Activated T-cell treated with anti-CD3 and anti-CD28 coated beads, Interleukin-2, amount 50 U/mL, for 72 hours (primary cell): ENCODE measurements around the gene ONECUT3. TPM values are rescaled to one million over a fixed set of nuclear protein-coding genes. Genes with fewer than 3 reads are reported as not detected.

ENCODE experiments used
- ATAC-seq, 2 donors: fragments of 150-1000 bp; cut with Tn5 transposase; replicated peaks in 1 of 2; 2 replicates each; pipeline ENCODE4 v1.10.0; 2021; ENCODE audit warnings: moderate library complexity in 2 of 2, mild to moderate bottlenecking in 1 of 2
- DNase-seq, 2 donors: peaks; one replicate each; pipeline ENCODE4 v3.0.0; 2021 to 2022; ENCODE audit warnings: mixed read lengths in 1 of 2
- H3K27ac Mint-ChIP-seq: one replicate; pipeline ENCODE4 v1.8.0; 2022; ENCODE audit warnings: mild to moderate bottlenecking, moderate library complexity, mixed read lengths
- H3K27me3 Mint-ChIP-seq: one replicate; pipeline ENCODE4 v1.8.0; 2022; ENCODE audit warnings: low read depth, mixed read lengths
- H3K36me3 Mint-ChIP-seq, 2 donors: one replicate each; pipeline ENCODE4 v1.8.0; 2022; ENCODE audit warnings: mixed read lengths in 2 of 2, mild to moderate bottlenecking in 1 of 2; ENCODE audit not compliant: insufficient read depth in 2 of 2
- H3K4me1 Mint-ChIP-seq: one replicate; pipeline ENCODE4 v1.8.0; 2022; ENCODE audit warnings: low read depth, mixed read lengths
- H3K4me3 Mint-ChIP-seq, 2 donors: one replicate each; pipeline ENCODE4 v1.8.0; 2022; ENCODE audit warnings: mild to moderate bottlenecking in 2 of 2, mixed read lengths in 2 of 2, moderate library complexity in 2 of 2
- H3K9me3 Mint-ChIP-seq, 2 donors: one replicate each; pipeline ENCODE4 v1.8.0; 2022; ENCODE audit warnings: mixed read lengths in 2 of 2
- total RNA-seq, 2 donors: library from RNA; stranded (reverse); gene quantifications; one replicate each; pipeline ENCODE4 v1.2.3, GENCODE V29; 2022

ONECUT3 gene
- total RNA-seq, 2 donors from 2014 or later: not detected

GRCh38 chr19:1773184-1773583, 19.9 kb downstream of the ONECUT3 start:
- Mint-ChIP-seq H3K27me3 (peaks cover 76% of the 10 kb centered on the region), H3K4me1 (no peaks in the 10 kb centered on the region), H3K4me3 (no peak overlapping the region), H3K36me3 (peaks cover 10 to 14% of the 10 kb centered on the region in 2 donors), H3K27ac (no peak overlapping the region), H3K9me3 (peaks cover 7 to 11% of the 10 kb centered on the region in 2 donors)
- DNase-seq: no peak
- ATAC-seq: no peak

GRCh38 chr19:1774989-1775772, 21.9 kb downstream of the ONECUT3 start:
- peaks cover 6% of the 10 kb centered on the region for H3K4me1 Mint-ChIP-seq
- H3K4me3 Mint-ChIP-seq: no peak overlapping the region
- ATAC-seq (no peak), DNase-seq (peak in 1 of 2 donors; percentile 26)
- H3K27me3 Mint-ChIP-seq: peaks cover 76% of the 10 kb centered on the region
- peaks cover 7 to 11% of the 10 kb centered on the region in 2 donors for H3K9me3 Mint-ChIP-seq
- no peak overlapping the region for H3K27ac Mint-ChIP-seq
- H3K36me3 Mint-ChIP-seq: peaks cover 10 to 14% of the 10 kb centered on the region in 2 donors

- Mint-ChIP-seq H3K9me3 (peaks cover 2 to 4% of the 10 kb centered on the region in 2 donors), H3K4me1 (peaks cover 6% of the 10 kb centered on the region), H3K27ac (no peak overlapping the region), H3K36me3 (peaks cover 7 to 9% of the 10 kb centered on the region in 2 donors), H3K27me3 (peaks cover 76% of the 10 kb centered on the region), H3K4me3 (no peak overlapping the region)
- no peak for DNase-seq
- no peak for ATAC-seq
Observed at GRCh38 chr19:1775951-1776605, 22.8 kb downstream of the ONECUT3 start.

- peaks cover 75% of the 10 kb centered on the region for H3K27me3 Mint-ChIP-seq
- no peak overlapping the region for H3K4me3 Mint-ChIP-seq
- H3K36me3 Mint-ChIP-seq: peaks cover 4 to 6% of the 10 kb centered on the region in 2 donors
- no peak for DNase-seq
- ATAC-seq: no peak
- H3K27ac Mint-ChIP-seq: no peak overlapping the region
- peaks cover 6% of the 10 kb centered on the region for H3K4me1 Mint-ChIP-seq
- H3K9me3 Mint-ChIP-seq: no peaks in the 10 kb centered on the region
Observed at GRCh38 chr19:1776606-1777147, 23.4 kb downstream of the ONECUT3 start.

- DNase-seq (no peak), ATAC-seq (no peak)
- H3K9me3 Mint-ChIP-seq: no peaks in the 10 kb centered on the region
- peaks cover 4 to 6% of the 10 kb centered on the region in 2 donors for H3K36me3 Mint-ChIP-seq
- H3K4me1 Mint-ChIP-seq: peaks cover 6% of the 10 kb centered on the region
- H3K4me3 Mint-ChIP-seq: no peak overlapping the region
- H3K27ac Mint-ChIP-seq: peak overlapping the region; percentile 20
- H3K27me3 Mint-ChIP-seq: peaks cover 75% of the 10 kb centered on the region
Observed at GRCh38 chr19:1777149-1777548, 23.8 kb downstream of the ONECUT3 start.

- Mint-ChIP-seq H3K27ac (no peak overlapping the region), H3K36me3 (no peaks in the 10 kb centered on the region), H3K4me1 (peaks cover 6% of the 10 kb centered on the region), H3K4me3 (no peak overlapping the region), H3K27me3 (peaks cover 67% of the 10 kb centered on the region), H3K9me3 (no peaks in the 10 kb centered on the region)
- ATAC-seq (no peak), DNase-seq (no peak)
Observed at GRCh38 chr19:1779574-1779973, 26.3 kb downstream of the ONECUT3 start.

- H3K27ac Mint-ChIP-seq: no peak overlapping the region
- H3K27me3 Mint-ChIP-seq: peaks cover 64% of the 10 kb centered on the region
- ATAC-seq (no peak), DNase-seq (no peak)
- H3K4me3 Mint-ChIP-seq: no peak overlapping the region
- H3K4me1 Mint-ChIP-seq: peaks cover 6% of the 10 kb centered on the region
- H3K36me3 Mint-ChIP-seq: no peaks in the 10 kb centered on the region
- no peaks in the 10 kb centered on the region for H3K9me3 Mint-ChIP-seq
Observed at GRCh38 chr19:1780272-1780958, 27.1 kb downstream of the ONECUT3 start.

GRCh38 chr19:1782521-1782920, 29.2 kb downstream of the ONECUT3 start:
- H3K4me3 Mint-ChIP-seq: no peak overlapping the region
- peaks cover 6% of the 10 kb centered on the region for H3K4me1 Mint-ChIP-seq
- peaks cover 58% of the 10 kb centered on the region for H3K27me3 Mint-ChIP-seq

GRCh38 chr19:1783354-1783753, 30.0 kb downstream of the ONECUT3 start:
- H3K27ac Mint-ChIP-seq: no peak overlapping the region
- peaks cover 53% of the 10 kb centered on the region for H3K27me3 Mint-ChIP-seq
- no peak for DNase-seq
- no peak overlapping the region for H3K4me3 Mint-ChIP-seq
- peaks cover 6% of the 10 kb centered on the region for H3K4me1 Mint-ChIP-seq
- no peaks in the 10 kb centered on the region for H3K36me3 Mint-ChIP-seq
- ATAC-seq: no peak
- H3K9me3 Mint-ChIP-seq: no peaks in the 10 kb centered on the region

More at GRCh38 chr19:1782521-1782920, 29.2 kb downstream of the ONECUT3 start:
- DNase-seq (no peak), ATAC-seq (no peak)
- H3K9me3 Mint-ChIP-seq: no peaks in the 10 kb centered on the region
- no peak overlapping the region for H3K27ac Mint-ChIP-seq
- no peaks in the 10 kb centered on the region for H3K36me3 Mint-ChIP-seq

GRCh38 chr19:1783874-1784273, 30.6 kb downstream of the ONECUT3 start:
- H3K9me3 Mint-ChIP-seq: no peaks in the 10 kb centered on the region
- DNase-seq (no peak), ATAC-seq (no peak)
- peaks cover 6% of the 10 kb centered on the region for H3K4me1 Mint-ChIP-seq
- no peaks in the 10 kb centered on the region for H3K36me3 Mint-ChIP-seq
- no peak overlapping the region for H3K4me3 Mint-ChIP-seq
- H3K27ac Mint-ChIP-seq: no peak overlapping the region
- H3K27me3 Mint-ChIP-seq: peaks cover 49% of the 10 kb centered on the region

GRCh38 chr19:1785310-1785709, 32.0 kb downstream of the ONECUT3 start:
- Mint-ChIP-seq H3K4me3 (no peak overlapping the region), H3K4me1 (no peaks in the 10 kb centered on the region), H3K9me3 (no peaks in the 10 kb centered on the region), H3K36me3 (no peaks in the 10 kb centered on the region), H3K27ac (no peak overlapping the region), H3K27me3 (peaks cover 35% of the 10 kb centered on the region)
- ATAC-seq (no peak), DNase-seq (no peak)

- Mint-ChIP-seq H3K36me3 (no peaks in the 10 kb centered on the region), H3K9me3 (no peaks in the 10 kb centered on the region), H3K27me3 (peaks cover 24% of the 10 kb centered on the region), H3K4me1 (no peaks in the 10 kb centered on the region), H3K27ac (no peak overlapping the region), H3K4me3 (no peak overlapping the region)
- ATAC-seq (no peak), DNase-seq (no peak)
Observed at GRCh38 chr19:1786668-1787067, 33.4 kb downstream of the ONECUT3 start.

- peaks cover 24% of the 10 kb centered on the region for H3K27me3 Mint-ChIP-seq
- DNase-seq: no peak
- H3K4me3 Mint-ChIP-seq: no peak overlapping the region
- no peaks in the 10 kb centered on the region for H3K4me1 Mint-ChIP-seq
- H3K36me3 Mint-ChIP-seq: no peaks in the 10 kb centered on the region
- ATAC-seq: no peak
- no peak overlapping the region for H3K27ac Mint-ChIP-seq
- H3K9me3 Mint-ChIP-seq: no peaks in the 10 kb centered on the region
Observed at GRCh38 chr19:1787116-1787515, 33.8 kb downstream of the ONECUT3 start.
